ENCODE data around the gene SLC25A21.

The SLC25A21 gene

DNA sequence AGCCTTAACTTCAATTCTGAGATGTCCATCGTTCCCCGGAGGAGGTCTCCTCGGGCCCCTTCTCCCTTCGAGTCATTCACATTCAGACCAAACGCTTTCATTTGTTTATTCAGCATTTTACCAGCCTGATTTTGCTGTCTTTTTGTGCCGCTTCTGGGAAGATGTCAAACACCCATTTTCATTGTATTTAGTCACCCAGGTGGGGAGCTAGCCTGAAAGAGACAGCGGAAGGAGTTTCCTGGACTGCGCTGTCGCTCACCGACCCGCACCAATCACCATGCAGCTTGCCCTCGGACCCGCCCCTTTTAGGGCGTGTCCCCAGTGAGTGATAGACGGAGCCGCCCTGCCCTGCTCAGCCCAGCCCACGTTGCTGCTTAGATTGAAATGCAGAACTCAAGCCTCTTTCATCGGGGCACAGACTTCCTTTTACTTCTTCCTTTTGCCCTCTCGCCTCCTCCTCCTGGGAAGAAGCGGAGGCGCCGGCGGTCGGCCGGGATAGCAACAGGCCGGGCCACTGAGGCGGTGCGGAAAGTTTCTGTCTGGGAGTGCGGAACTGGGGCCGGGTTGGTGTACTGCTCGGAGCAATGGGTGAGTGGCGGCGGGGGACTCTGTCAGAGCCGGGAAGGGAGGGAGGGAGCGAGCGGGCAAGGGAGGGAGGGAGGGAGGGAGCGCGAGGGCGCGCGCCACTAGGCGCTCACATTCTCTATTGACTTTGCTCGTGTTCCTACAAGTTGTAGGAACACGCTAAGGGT is 510.7 kb downstream of the SLC25A21 start, which contains the start of gene PAX9:
TSS of gene PAX9 (plus strand) at position 355 of the 752 bp plus-strand sequence. CDS start at position 585, 230 bp downstream.
- DNase-seq (ENCODE audit: low read depth in 2 of 2) = peak in 1 of 2 experiments; percentile 32

DNA sequence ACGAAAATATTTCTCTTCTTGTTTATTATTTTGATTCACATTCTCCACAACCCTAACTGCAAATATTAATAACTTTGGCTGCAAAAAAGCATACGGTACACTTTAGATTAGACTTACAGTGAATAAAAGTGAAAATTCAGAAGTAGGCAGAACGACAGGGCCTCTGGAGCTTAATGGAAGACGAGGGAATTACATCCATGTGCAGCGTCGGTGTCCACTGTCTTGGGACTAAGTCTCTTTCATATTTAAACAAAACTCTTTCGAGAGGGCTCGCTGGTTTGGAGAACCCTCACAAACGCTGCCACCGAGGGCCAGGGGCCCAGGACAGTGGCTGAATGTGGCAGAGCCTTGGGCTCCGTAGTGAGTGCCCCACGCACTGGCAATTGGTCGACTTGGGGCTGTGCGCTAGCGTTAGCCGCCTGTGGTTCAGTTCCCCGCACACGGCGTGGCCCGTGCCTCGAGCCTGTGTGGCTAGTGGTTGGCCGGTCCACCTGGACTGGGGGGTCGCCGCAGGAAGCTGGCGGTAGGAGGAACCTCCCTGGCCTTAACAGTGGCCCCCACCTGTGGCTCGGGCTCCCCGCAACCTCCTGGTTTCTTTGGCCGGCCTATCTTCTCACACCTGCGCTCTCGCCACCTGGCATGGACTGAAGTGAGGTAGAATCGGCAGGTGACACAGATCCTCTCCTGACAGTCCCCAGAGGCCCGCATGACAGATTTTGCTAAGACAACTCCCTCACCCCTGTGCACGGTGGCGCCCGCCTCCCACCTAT is 511.5 kb downstream of the SLC25A21 start:
- no peak for DNase-seq (ENCODE audit: low read depth in 2 of 2)

DNA sequence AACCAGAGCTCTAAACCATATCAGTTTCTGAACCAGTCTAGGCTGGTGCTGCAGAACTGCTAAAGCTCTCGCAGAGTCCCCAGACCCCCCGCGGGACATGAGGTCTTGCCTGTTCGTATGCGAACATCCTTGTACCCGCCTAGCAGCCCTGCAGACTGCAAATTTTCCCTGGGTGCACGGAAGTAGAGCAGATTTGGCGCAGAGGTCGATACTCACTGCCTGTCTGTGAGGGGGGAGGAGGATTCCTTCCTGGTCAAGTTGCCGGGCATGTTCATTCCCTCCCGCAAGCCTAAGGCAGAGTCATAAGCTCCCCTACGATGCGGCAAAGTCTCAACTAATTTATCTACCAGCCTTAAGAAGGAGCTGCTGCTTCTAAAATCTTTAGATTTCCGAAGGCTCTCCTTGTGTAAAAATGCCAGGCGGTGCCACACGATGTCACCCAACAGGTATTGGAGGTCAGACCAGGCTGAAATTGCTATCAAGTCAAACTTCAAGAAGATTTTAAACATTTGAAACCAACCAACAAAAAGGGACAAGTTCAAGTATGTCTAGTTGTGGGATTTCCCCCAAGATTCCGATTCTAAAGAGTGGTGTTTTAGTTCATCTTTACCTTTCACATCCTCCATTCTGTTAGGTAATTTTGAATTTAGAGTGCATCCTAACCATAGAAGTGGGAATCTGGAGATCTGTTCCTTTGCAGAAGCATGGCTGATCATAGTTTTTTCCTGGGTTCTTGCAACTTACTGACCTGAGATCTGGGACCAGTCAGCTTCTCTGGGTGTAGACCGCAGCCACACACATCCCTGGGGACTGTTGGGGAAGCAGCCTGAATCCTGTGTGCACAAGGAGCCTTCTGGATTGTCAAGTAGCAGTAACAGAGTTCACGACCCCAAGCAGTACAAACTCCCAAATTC is 512.3 kb downstream of the SLC25A21 start:
- DNase-seq (ENCODE audit: low read depth in 2 of 2) = no peak

DNA sequence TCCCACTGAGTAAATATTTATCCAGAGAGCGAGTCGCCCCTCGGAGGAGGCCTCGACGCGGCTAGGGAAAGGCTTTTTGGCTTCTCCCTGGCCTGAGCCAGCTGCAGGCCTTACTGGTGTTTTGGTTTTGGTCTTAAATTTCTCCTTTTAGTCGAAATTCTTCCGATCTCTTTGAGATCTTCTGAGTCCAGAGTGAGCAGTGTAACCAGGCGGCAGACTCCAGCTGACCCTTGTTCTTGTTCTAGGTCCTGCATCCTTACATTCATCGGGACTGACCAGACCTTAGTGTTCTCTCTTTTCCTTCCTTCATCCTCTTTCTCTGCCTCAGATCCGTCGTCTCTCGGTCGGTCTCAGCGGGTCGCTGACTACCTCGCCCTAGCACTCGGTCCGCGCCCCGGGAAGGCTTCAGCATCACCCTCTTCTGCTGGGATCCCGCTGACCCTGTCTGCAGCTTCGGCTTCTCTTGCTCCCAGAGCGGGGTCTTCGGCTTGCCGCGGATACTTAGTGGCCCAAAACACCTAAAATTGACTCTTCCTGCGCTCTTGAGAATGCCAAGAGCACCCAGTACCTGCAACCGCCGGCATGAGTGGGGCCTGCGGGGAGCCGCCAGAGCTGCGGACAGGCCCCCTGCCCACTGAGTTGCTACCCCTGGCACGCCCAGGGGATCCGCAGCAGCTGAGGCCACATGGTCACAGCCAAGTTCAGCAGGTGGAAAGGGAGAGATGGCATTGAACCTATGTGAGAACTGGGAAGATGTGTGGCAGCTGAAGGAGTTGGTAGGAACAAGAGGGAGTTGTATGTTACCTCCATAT is 513.2 kb downstream of the SLC25A21 start:
- DNase-seq (ENCODE audit: low read depth in 2 of 2) = no peak

DNA sequence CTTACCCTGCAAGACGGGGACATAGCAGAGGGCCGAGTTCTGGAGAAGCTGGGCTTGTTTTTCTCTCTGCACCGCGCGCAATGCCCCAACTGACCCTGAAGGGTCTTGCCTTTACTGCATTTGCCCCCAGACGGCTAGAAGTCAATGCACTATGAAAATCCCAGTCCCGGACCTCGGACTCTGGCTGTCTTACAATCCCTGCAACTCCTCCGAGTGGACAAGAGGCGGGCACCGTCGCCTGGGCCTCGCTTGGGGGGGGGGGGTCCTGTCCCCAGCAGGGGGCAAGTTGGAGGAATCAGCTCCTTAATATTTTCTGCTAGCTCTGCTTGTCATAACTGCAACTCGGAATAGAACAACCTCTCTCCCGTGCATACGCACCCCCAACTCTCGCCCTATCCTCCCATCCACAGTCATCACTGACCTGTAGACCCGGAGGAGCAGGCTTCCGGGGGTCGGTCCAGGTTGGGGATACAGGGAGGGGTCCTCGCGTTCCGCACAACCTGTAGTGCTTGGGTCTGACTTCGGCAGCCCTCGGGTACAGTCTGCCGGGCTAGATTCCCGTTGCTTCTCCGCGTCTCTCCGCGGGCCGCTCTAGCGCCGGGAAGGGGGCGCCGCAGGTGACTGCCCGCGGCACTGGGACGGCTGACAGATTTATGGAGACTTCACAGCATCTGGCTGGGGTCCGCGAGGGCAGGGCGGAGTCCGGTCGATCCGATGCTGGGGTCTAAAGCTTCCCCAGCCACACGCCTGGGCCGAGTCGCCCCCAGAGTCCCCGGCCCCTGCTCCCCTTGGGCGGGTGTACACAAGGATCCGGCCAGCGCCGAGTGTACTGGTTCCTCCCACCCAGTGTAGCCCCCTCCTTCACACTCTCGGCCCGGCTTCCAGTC is 514.0 kb downstream of the SLC25A21 start:
- no peak for DNase-seq (ENCODE audit: low read depth in 2 of 2)

DNA sequence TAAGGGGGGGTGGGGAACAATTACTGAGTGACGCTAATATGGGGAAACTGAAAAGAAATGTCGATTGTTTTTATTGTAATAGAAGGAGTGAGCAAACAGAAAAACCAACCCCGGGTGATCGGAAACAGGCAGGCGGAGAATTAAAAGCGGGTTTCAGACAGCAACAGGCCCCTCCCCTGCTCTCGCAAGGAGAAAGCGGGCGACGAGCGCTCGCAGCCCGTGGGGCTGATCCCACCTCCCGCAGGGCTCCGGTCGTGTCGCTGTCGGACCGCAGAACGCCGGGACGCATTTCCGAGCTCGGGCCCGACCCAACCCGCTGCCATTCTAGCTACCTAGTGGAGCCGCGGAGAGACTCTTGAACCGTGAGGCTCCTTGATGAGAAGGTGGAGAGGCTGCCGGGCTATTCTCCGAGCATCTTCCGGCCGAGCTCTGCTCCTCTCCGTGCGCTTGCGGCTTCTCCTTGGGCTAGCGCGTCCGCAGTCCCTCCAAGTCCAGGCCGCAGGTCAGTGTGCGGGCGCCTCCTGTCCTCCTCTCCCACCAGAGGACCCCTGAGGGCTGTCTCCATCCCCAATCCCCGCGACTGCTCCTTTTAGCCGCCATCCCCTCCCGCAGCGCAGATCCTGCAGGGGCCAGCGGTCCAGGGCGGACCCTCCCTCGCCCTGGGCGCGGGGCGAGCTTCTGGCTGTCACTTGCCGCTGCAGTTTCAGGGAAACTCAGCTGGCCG is 514.8 kb downstream of the SLC25A21 start:
- DNase-seq (ENCODE audit: low read depth in 2 of 2) = no peak

DNA sequence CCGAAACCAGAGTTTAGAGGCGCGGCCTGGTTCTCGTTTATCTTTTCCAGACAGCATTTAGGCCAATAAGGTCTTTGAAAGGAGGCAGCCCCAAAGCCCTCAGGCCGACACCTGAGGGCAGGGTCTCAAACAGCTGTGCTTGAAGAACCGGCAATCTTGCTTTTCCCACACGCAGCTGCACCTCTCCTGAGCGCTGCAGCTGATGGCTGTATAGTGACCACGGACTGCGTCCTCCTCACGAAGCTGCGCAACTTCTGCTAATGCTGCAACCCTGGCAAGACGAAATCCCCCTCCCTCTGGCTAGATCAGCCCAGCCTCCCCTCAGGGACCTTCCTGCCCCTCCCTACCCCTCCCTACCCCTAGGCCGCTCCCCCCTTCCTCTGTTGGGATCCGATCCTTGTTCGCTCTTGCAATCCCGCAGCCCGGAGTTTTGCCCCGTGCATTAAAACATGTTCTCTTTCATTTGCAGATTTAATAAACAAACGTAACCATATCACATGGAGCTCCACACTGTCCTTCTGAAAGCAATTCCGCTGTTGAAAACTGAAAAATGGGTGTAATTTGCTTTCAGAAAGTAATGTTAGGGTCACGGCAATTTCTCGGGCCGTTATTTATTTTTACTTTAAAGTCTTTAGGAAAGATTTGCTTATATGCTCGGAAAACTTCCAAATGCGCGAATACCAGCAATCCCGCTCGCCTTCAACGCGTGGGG is 515.6 kb downstream of the SLC25A21 start:
- DNase-seq (ENCODE audit: low read depth in 2 of 2) = no peak

DNA sequence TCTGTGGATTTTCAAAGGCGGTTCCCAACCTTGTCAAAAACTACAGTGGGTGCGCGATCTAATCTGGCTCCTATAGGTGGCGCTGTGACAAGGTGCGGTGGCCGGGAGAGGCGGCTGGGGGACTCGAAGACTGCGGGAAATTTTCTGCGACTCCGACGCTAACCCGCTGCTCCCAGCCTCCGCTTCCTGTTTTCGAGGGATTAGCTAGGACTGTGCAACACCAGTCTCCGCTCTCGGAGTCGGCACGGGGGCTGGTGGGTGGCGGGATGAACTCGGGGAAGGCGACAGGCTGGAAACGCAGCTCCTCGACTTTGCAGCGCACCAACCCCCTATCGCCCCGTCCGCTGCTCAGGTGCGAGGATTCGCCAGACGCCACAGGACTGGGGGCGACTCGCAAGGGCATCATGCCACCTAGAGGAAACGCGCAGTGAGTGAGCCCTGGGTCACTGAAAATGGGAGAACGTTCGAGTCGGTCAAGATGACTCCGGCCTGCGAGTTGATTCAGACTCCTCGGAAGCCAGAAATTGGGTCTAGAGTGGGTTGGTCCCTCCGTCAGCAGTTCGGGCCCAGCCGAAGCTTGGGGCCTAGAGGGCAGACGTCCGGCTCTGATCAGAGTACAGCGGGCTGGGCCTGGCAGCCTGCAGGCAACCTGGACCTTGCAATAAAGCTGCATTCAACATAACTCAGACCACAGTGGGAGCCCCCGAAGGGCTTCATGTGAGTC is 516.3 kb downstream of the SLC25A21 start:
- DNase-seq (ENCODE audit: low read depth in 2 of 2) = no peak

DNA sequence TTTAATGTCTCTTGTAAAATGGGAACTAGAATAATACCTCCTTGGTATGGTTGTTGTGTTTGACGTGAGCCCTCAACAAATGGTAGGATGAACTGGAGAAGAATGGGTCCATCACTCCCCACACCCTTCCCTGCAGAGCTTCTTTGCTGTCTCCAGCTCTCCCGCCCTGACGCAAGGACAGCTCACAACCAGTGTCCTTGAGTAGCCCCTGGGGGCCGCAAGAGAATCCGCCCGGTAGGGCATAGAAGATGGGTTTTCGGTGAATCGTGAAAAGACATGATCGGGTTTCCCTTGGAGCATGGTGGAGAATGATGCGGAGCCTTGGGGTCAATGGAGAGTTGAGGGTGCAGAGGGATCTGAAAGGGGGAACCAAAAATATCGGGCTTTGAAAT is 516.8 kb downstream of the SLC25A21 start:
- DNase-seq (ENCODE audit: low read depth in 2 of 2) = no peak

DNA sequence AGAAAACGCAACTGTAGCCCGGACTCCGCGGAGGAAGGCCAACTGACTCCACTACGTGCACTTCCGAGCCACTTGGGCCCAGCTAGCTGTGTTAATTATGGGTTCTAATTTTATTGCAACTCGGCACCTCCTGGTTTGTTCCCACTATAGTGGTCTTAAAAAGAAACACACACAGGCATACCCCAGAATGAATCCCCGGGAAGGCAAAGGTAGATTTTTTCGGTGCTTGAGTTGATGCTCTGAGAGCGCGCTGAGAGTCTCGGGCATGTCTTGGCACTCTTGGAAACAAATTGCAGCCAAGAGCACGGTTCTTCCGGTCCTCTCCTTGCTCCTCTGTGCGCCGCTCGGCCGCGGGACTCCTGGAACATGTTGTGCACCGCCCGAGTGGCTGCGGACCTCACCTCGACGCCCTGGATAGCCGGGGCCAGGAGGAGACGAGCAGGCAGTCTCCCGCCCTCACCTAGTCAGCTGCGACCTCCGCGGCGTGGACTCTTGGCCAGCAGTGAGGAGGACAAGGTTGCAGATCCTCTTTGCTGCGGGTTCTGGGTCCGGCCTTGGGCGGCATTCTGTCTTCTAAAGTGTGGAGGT is 517.5 kb downstream of the SLC25A21 start:
- no peak for DNase-seq (ENCODE audit: low read depth in 2 of 2)

DNA sequence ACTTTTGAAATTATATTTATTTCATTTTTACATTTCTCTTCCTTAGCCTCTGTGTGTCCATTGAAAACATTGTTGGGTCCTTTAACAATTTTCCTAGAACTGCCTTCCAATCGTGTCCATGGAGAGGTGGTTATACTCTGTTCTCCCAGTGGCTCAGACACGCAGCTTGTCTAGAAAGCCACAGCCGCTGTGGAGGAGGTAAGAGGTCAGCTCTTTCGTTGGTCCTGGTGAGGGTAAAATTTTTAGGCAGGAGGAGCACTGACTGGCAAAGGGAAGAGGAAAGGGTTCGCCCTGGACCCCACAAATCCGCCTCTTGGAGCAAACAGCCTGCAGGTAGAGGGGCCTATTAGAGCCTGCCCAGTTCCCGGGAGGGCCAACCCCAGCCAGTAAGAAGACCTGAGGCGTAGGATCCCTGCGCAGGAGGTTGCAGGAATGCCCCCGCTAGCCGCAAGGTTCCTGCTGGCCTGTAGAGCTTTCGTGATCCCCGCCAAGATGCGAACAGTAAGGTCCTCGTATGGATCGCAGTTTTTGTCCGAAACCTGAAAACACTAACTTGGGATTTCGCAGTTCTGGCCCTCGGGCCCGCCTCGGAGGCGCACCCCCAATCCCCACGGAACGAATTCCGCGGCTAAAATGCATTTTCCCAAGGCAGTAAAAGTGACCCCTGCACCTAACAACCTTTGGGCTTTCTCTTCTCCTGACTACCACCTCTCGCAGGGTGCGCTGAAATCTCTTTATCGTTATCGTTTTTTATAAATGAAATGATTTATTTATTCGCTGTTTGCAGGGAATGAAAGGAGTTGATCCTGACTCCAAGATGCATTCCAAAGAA is 518.2 kb downstream of the SLC25A21 start:
- DNase-seq (ENCODE audit: low read depth in 2 of 2) = no peak

DNA sequence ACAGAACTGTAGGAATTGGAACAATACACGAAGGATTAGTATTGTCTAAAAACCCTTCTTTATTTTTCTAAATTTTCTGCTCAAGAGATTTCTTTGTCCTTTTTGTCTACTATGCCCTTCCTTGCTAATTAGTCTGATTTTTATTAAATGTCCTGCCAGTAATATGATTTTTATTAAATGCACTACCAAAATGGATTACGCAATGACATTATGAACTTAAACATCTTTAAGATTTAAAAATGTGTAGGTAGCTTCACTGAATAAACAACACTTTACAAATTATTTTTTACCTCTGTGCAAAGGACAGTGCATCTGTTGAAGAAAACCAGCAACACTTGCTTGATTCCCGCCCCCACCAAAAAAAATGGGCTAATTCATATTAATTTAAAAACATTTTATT is 519.0 kb downstream of the SLC25A21 start:
- no peak for DNase-seq (ENCODE audit: low read depth in 2 of 2)

DNA sequence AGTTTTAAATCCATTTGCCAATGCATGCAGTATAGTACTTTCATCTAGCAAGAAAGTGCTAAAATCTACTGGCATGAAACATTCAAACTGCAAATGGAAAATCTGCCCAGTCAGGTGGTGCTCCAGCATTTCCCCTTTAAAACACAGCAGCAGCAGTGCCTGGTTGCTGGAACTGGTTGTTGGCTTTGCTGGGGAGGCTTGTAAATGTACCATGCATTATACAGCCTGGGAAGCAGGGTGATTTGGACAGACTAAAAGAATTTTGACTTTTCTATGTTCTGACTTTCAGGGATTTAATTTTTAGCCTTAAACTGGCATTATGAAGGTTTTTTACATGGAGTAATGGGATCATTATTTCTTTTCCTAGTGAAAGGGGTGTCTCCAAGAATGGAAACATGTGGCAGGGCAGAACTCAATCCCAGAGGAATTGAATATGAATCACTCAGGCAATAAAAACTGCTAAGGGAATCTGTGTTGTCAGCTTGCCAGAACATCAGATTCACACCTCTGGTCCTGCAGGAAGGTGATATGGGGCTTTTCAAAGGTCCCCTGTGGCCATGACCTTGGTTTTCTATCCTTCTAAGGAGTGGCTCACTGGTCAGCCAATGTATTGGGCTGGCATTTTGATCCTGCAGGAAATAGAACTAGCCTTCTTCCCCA is 519.7 kb downstream of the SLC25A21 start:
- DNase-seq (ENCODE audit: low read depth in 2 of 2) = no peak

DNA sequence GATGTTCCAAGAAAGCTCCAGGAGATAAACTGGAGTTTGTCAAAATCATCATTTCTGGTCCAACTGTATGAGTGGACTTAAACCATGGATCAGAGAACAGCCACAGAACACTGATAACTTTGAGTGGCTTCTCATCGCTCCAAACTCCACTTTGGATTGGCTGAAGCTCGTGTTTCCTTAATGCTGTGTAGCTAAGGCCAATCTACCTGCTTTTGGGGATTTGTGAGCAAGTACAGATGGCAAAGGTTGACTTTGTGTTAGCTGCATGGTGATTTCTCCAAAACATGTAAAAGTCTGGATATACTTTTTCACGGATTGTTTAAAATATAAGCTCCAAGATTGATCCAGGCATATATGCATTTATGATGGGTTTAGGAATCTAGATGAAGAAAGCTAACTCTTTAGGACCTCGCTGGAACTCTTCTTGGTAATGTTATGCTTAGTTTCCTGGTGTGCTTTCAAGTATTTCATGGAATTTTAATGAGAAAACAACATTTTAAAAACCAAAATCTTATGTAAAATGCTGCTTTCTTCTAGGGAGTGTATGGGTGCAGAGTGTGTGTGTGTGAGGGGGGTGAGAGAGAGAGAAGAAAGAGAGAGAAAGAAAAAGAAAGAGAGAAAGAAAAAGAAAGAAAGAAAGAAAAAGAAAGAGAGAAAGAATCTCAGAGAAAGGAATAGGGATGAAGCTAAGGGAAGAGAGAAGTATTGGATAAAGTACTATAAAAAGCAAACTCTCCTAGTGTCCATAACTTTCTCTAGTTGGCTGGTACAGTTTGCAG is 522.3 kb downstream of the SLC25A21 start:
- no peak for DNase-seq (ENCODE audit: low read depth in 2 of 2)
